Measurements from ENCODE around the gene JARID2.

Gene JARID2

GRCh38 chr6:15398633-15399275, 152.9 kb downstream of the JARID2 start:
- peak overlapping the region in 10 of 11 experiments; percentile 6 to 57 (median 36); a peak in 15 of 22 replicates for H3K27ac ChIP-seq
- H3K9me3 ChIP-seq (replicated peaks in 1 of 11): peaks cover 0 to 18% (median 10%) of the 10 kb centered on the region in 11 experiments; a peak in 18 of 22 replicates
- H3K4me3 ChIP-seq: no peak overlapping the region
- H3K27me3 ChIP-seq: no peaks in the 10 kb centered on the region
- peak overlapping the region in 6 of 11 experiments; percentile 3 to 52 (median 16); a peak in 5 of 22 replicates for H3K9ac ChIP-seq
- H3K36me3 ChIP-seq: peaks cover 4 to 20% (median 17%) of the 10 kb centered on the region in 11 experiments; a peak in 18 of 22 replicates
- peak overlapping the region; percentile 79 to 96 (median 84) for H3K4me2 ChIP-seq
- H4K20me1 ChIP-seq: peaks cover 57 to 99% (median 83%) of the 10 kb centered on the region in 11 experiments; a peak in 21 of 22 replicates
- H3K4me1 ChIP-seq: peaks cover 63 to 68% (median 66%) of the 10 kb centered on the region in 10 experiments
- TF ChIP-seq Cebpa-rat (IDR thresholded peaks at IDR 0.05): no peak

- H3K4me2 ChIP-seq: peak overlapping the region; percentile 79 to 96 (median 84)
- no peaks in the 10 kb centered on the region for H3K27me3 ChIP-seq
- H3K9me3 ChIP-seq (replicated peaks in 1 of 11): peaks cover 0 to 8% (median 0%) of the 10 kb centered on the region in 11 experiments; a peak in 2 of 22 replicates
- peak overlapping the region in 7 of 11 experiments; percentile 13 to 65 (median 55); a peak in 8 of 22 replicates for H3K9ac ChIP-seq
- peaks cover 66 to 99% (median 90%) of the 10 kb centered on the region in 11 experiments; a peak in 21 of 22 replicates for H4K20me1 ChIP-seq
- H3K36me3 ChIP-seq: peaks cover 0 to 9% (median 6%) of the 10 kb centered on the region in 11 experiments; a peak in 10 of 22 replicates
- H3K27ac ChIP-seq: peak overlapping the region in 10 of 11 experiments; percentile 8 to 67 (median 48); a peak in 16 of 22 replicates
- H3K4me1 ChIP-seq: peaks cover 74 to 79% (median 77%) of the 10 kb centered on the region in 10 experiments
- H3K4me3 ChIP-seq: peak overlapping the region in 5 of 10 experiments; percentile 7 to 58 (median 46); a peak in 6 of 20 replicates
- no peak for TF ChIP-seq Cebpa-rat (IDR thresholded peaks at IDR 0.05)
Observed at GRCh38 chr6:15399641-15400470, 154.0 kb downstream of the JARID2 start.

- Histone ChIP-seq H3K9ac (peak overlapping the region; percentile 26 to 65 (median 55); a peak in 19 of 22 replicates), H3K4me1 (peaks cover 79 to 86% (median 85%) of the 10 kb centered on the region in 10 experiments), H3K9me3 (replicated peaks in 1 of 11) (peaks cover 0 to 2% (median 0%) of the 10 kb centered on the region in 11 experiments; a peak in 1 of 22 replicates), H3K27me3 (no peaks in the 10 kb centered on the region), H3K4me3 (peak overlapping the region; percentile 34 to 58 (median 42); a peak in 17 of 20 replicates), H3K27ac (peak overlapping the region in 9 of 11 experiments; percentile 24 to 57 (median 43); a peak in 13 of 22 replicates), H3K4me2 (peak overlapping the region; percentile 79 to 96 (median 84)), H4K20me1 (peaks cover 74 to 99% (median 92%) of the 10 kb centered on the region in 11 experiments; a peak in 21 of 22 replicates), H3K36me3 (peaks cover 0 to 8% (median 1%) of the 10 kb centered on the region in 11 experiments; a peak in 6 of 22 replicates)
- TF ChIP-seq Cebpa-rat (IDR thresholded peaks at IDR 0.05): no peak
Observed at GRCh38 chr6:15400572-15401004, 154.7 kb downstream of the JARID2 start.

GRCh38 chr6:15401120-15401519, 155.3 kb downstream of the JARID2 start:
- peak overlapping the region; percentile 79 to 96 (median 84) for H3K4me2 ChIP-seq
- peaks cover 81 to 91% (median 90%) of the 10 kb centered on the region in 10 experiments for H3K4me1 ChIP-seq
- TF ChIP-seq Cebpa-rat (IDR thresholded peaks at IDR 0.05): no peak
- peaks cover 0 to 6% (median 0%) of the 10 kb centered on the region in 11 experiments; a peak in 1 of 22 replicates for H3K36me3 ChIP-seq
- H4K20me1 ChIP-seq: peaks cover 74 to 99% (median 93%) of the 10 kb centered on the region in 11 experiments; a peak in 21 of 22 replicates
- H3K27me3 ChIP-seq: no peaks in the 10 kb centered on the region
- H3K9ac ChIP-seq: peak overlapping the region in 6 of 11 experiments; percentile 26 to 65 (median 57); a peak in 11 of 22 replicates
- peak overlapping the region in 7 of 11 experiments; percentile 24 to 77 (median 42); a peak in 8 of 22 replicates for H3K27ac ChIP-seq
- H3K9me3 ChIP-seq (replicated peaks in 1 of 11): no peaks in the 10 kb centered on the region
- peak overlapping the region in 5 of 10 experiments; percentile 34 to 54 (median 39); a peak in 5 of 20 replicates for H3K4me3 ChIP-seq

- Histone ChIP-seq H4K20me1 (peaks cover 74 to 99% (median 96%) of the 10 kb centered on the region in 11 experiments; a peak in 21 of 22 replicates), H3K27ac (peak overlapping the region in 4 of 11 experiments; percentile 7 to 77 (median 56); a peak in 5 of 22 replicates), H3K9ac (peak overlapping the region in 5 of 11 experiments; percentile 1 to 65 (median 59); a peak in 7 of 22 replicates), H3K9me3 (replicated peaks in 1 of 11) (no peaks in the 10 kb centered on the region), H3K27me3 (no peaks in the 10 kb centered on the region), H3K4me3 (peak overlapping the region in 2 of 10 experiments; percentile 48 to 54; a peak in 1 of 20 replicates), H3K36me3 (peaks cover 0 to 6% (median 0%) of the 10 kb centered on the region in 11 experiments; a peak in 1 of 22 replicates), H3K4me1 (peaks cover 82 to 98% (median 96%) of the 10 kb centered on the region in 10 experiments), H3K4me2 (peak overlapping the region; percentile 79 to 96 (median 84))
- no peak for TF ChIP-seq Cebpa-rat (IDR thresholded peaks at IDR 0.05)
Observed at GRCh38 chr6:15401769-15402250, 155.9 kb downstream of the JARID2 start.

- Histone ChIP-seq H4K20me1 (peaks cover 69 to 99% (median 98%) of the 10 kb centered on the region in 11 experiments; a peak in 21 of 22 replicates), H3K4me1 (peaks cover 89 to 100% (median 100%) of the 10 kb centered on the region in 10 experiments), H3K9ac (peak overlapping the region in 4 of 11 experiments; percentile 37 to 65 (median 60); a peak in 8 of 22 replicates), H3K27me3 (no peaks in the 10 kb centered on the region), H3K27ac (peak overlapping the region in 7 of 11 experiments; percentile 35 to 77 (median 49); a peak in 11 of 22 replicates), H3K4me3 (peak overlapping the region in 1 of 10 experiments; percentile 48; a peak in 1 of 20 replicates), H3K36me3 (peaks cover 0 to 6% (median 0%) of the 10 kb centered on the region in 11 experiments; a peak in 1 of 22 replicates), H3K4me2 (peak overlapping the region; percentile 79 to 96 (median 84)), H3K9me3 (replicated peaks in 1 of 11) (no peaks in the 10 kb centered on the region)
- TF ChIP-seq Cebpa-rat (IDR thresholded peaks at IDR 0.05): no peak
Observed at GRCh38 chr6:15402406-15403045, 156.7 kb downstream of the JARID2 start.

DNA sequence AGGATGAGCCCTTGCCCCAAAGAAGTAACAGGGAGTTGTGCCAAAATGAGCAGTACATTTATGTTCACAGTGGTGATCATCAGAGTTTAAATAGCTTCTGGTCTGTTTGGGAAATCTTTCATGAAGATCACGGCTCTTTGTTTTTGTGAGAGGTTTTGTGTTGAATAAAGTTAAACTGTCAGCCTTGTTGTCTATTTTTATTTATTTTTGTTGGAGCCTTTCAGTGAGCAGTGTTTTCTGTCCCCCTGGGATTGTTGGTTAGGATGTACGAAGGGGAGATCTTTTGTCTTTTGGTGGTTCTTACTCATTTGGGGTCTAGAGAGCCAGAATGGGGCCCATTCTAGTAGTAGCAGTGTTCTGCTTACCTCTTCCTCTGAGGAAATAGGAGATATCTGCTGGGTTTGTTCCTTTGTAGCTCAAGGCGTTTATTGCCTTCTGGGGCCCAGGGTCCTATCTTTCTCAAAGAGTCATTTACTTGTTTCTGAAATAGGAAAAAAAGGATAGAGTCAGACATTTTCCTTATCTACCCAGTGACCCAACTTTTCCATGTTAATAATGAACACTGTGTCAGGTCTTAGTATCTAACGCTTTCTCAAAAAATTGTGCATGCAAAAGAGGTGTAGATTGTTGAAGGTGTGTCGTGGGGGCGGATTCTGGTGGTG, 157.4 kb downstream of the JARID2 start:
- Histone ChIP-seq H3K36me3 (peaks cover 0 to 6% (median 0%) of the 10 kb centered on the region in 11 experiments; a peak in 1 of 22 replicates), H4K20me1 (peaks cover 70 to 99% (median 98%) of the 10 kb centered on the region in 11 experiments; a peak in 21 of 22 replicates), H3K27ac (peak overlapping the region in 9 of 11 experiments; percentile 4 to 77 (median 46); a peak in 17 of 22 replicates), H3K9me3 (replicated peaks in 1 of 11) (no peaks in the 10 kb centered on the region), H3K4me1 (peaks cover 89 to 100% (median 100%) of the 10 kb centered on the region in 10 experiments), H3K27me3 (no peaks in the 10 kb centered on the region), H3K4me3 (peak overlapping the region in 2 of 10 experiments; percentile 27 to 30; a peak in 2 of 20 replicates), H3K4me2 (peak overlapping the region; percentile 79 to 96 (median 84)), H3K9ac (peak overlapping the region in 6 of 11 experiments; percentile 24 to 65 (median 46); a peak in 8 of 22 replicates)
- no peak for TF ChIP-seq Cebpa-rat (IDR thresholded peaks at IDR 0.05)

Data from BLaER1 treated with 17β-estradiol and CSF1 and Interleukin-3, amounts not matched to agents 10 nM and 100 nM (cell line).